Measurements from ENCODE around the gene DNAH9.

Gene DNAH9

GRCh38 chr17:11780621-11781020, 182.4 kb downstream of the DNAH9 start:
- no peak for FAIRE-seq

GRCh38 chr17:11786711-11787438, 188.6 kb downstream of the DNAH9 start:
- no peak for FAIRE-seq

- no peak for FAIRE-seq
These were observed 197.6 kb downstream of the DNAH9 start for GRCh38 chr17:11795906-11796305.

- FAIRE-seq, result no peak
These were observed 199.5 kb downstream of the DNAH9 start for GRCh38 chr17:11797803-11798202.

GRCh38 chr17:11803231-11803969, 205.1 kb downstream of the DNAH9 start:
- FAIRE-seq, result no peak

- no peak for FAIRE-seq
These were observed 206.9 kb downstream of the DNAH9 start for GRCh38 chr17:11805138-11805537.

DNA sequence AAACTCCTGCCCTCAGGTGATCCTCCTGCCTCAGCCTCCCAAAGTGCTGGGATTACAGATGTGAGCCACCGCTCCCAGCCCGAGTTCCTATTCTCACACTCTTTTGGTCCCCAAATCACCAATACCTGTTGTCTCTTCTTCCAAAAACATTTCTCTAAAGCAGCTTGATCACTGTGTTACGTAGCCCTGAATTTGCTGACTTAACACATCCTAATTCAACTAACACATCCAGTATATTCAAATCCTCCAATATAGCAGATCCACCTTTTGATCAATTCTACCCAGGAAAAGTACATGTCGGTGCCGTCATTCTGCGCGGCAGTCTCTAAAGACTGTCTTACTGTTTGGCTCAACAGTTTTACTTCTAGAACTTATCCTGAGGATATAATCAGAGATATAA, 207.7 kb downstream of the DNAH9 start:
- no peak for FAIRE-seq

DNA sequence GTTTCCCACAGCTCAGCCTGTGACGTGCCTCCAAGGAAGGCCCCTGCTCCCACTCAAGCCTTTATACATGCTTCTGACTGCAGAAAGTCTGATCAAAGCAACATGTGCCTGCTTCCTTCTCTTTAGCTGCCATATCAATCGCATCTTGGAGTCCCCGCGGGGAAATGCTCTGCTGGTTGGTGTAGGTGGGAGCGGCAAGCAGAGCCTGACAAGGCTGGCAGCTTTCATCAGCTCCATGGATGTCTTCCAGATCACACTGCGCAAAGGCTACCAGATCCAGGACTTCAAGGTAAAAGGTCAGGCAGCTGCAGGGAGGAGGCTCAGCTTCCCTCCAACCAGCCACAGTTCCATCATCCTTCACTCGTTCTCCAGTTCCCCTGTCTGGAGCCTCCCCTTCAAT, 209.3 kb downstream of the DNAH9 start:
- FAIRE-seq, result no peak

DNA sequence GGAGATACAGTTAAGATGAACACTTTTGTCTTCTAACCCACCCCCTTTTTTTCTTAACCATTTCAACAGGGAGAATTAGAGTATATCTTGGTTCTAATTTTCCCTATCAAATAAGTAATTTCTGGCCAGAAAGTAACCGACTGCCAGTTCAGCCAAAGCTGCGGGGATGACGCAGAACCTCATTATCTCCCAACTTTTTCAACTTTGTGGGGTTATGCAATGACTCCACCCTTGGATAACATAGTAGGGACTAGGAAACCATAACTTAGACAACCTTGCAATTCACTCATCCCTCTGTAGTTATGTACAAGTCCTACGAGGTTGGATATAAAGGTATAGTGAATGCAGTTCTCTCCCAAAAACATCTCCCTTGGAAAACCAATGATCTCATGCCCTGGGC, 215.0 kb downstream of the DNAH9 start:
- FAIRE-seq, result no peak

- FAIRE-seq, result no peak
These were observed 215.6 kb downstream of the DNAH9 start for GRCh38 chr17:11813871-11814270.

DNA sequence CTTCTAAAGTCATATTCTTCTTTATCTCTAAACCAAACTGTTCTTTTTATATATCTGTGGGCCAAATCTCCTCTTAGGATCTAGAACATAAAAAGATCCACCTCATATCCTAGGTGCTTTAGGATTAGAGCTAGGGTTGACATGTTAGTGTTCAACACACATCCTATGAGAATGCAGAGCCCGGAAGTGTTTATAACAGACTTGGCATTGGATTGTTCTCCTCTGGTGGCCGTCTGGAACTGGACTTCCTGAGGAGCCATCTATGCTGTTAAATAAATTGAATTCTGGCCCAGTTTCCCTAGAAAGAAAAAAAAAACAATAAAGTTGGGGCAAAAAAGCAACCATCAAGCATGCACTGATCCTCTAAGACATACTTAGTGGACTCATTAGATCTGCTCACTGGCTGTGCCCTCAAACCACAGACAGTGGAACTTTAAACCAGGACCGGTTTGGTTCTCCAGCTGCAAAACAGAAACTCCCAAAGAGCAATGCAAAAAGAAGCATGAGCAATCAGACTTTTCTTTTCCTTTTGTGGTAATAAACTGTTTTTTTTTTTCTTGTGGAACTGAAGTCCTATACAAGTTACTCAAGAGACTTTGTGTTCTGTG, 216.5 kb downstream of the DNAH9 start:
- no peak for FAIRE-seq

GRCh38 chr17:11816409-11816808, 218.1 kb downstream of the DNAH9 start:
- FAIRE-seq, result no peak

DNA sequence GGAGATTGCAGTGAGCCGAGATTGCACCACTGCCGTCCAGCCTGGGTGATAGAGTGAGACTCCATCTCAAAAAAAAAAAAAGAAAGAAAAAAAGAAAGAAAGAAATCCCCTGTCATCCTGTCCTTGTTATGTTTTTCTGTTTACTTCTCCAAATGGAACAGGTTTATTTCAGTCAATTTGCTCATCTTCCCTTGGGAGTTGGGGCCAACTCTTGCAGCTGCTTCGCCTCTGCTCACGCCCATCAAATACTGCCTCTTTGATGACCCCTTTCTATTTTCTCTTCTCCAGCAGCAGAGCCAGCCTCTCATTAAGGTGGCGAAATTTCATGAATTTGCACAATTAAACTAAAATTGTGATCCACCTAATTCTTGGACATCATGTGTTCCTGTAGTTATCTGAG, 225.6 kb downstream of the DNAH9 start:
- no peak for FAIRE-seq

GRCh38 chr17:11825572-11826209, 227.4 kb downstream of the DNAH9 start:
- FAIRE-seq, result no peak

DNA sequence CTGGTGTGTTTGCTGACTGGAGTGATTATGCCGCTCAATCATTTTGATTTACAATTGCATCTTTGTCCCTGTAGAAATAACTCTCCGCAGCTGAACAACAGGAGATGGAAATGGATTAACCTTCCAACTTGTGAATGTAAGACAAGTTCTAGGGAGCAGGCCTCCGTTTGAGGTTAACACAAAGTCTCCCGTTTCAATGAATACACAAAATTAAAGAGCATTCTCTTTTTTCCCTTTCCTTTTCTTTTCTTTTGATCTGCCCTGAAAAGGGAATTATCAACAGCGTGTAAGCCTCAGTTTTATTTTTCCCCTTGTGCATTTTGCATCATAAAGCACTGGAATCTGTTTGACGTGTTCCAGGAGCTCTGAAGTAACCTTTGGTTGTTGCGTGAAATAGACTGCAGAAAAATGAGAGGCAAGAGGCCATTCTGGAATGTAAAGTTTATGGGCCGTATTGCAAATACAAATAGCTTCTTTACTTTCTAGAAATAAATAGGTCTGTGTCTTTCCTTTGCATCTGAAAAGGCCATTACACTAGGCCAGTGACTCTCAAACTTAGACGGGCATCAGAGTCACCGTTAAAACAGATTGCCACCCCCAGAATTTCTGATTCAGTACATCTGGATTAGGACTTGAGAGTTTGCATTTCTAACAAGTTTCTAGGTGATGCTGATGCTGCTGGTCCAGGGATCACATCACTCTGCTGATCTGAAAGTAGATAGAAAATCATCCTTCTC, 234.3 kb downstream of the DNAH9 start:
- FAIRE-seq, result no peak

- no peak for FAIRE-seq
These were observed 238.2 kb downstream of the DNAH9 start for GRCh38 chr17:11836508-11836907.

DNA sequence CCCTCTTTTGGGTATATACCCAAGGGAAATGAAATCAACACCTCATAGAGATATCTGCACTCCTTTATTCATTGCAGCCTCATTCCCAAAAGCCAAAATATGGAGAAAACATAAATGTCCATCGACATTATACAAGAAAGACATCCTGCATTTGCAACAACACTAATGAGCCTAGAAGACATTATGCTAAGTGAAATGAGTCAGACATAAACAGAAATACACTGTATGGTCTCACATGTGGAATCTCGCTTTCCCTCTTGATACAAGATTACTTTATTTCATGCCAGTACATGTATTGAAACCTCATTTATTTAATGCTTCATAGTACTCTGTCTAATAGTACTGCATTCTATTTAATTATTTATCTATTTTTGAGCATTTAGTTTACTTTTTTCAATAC, 241.8 kb downstream of the DNAH9 start:
- FAIRE-seq, result no peak

DNA sequence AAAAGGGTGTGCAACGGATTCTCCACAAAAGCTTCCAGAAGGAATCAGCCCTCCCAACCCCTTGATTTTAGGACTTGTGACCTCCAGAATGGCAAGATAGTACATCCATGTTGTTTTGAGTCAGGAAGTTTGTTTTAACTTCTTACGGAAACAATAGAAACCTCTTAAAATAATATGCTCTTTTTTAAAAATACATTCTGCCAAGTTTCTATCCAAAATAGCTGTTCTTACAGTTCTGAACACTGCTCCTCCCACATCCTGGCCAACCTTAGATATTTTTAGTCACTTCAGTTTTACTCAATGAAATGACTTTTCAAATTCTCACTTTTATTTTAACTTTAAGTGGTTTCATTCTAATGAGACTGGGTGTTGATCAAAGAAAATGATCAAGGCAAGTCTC, 242.6 kb downstream of the DNAH9 start:
- FAIRE-seq, result no peak

GRCh38 chr17:11848330-11848729, 250.1 kb downstream of the DNAH9 start:
- no peak for FAIRE-seq

DNA sequence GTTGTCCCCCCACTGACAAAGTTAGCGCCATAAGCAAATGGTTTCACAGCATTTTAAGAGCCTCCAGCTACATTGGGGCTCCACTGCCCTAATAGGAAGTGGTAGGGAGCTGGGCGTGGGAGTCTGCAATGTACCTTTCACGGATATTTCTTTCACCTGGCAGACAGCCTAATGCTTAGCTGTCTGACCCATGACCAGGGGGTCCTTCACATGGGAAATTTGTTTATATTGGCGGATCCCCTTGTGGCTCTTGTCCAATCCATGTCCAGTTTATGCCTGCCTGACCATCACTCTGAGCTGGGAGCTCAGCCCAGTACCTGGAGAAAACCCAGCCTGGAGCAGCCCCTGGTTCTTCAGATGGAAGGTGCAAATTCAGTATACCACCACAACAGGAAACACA, 254.0 kb downstream of the DNAH9 start:
- no peak for FAIRE-seq

- no peak for FAIRE-seq
These were observed 254.6 kb downstream of the DNAH9 start for GRCh38 chr17:11852912-11853311.

DNA sequence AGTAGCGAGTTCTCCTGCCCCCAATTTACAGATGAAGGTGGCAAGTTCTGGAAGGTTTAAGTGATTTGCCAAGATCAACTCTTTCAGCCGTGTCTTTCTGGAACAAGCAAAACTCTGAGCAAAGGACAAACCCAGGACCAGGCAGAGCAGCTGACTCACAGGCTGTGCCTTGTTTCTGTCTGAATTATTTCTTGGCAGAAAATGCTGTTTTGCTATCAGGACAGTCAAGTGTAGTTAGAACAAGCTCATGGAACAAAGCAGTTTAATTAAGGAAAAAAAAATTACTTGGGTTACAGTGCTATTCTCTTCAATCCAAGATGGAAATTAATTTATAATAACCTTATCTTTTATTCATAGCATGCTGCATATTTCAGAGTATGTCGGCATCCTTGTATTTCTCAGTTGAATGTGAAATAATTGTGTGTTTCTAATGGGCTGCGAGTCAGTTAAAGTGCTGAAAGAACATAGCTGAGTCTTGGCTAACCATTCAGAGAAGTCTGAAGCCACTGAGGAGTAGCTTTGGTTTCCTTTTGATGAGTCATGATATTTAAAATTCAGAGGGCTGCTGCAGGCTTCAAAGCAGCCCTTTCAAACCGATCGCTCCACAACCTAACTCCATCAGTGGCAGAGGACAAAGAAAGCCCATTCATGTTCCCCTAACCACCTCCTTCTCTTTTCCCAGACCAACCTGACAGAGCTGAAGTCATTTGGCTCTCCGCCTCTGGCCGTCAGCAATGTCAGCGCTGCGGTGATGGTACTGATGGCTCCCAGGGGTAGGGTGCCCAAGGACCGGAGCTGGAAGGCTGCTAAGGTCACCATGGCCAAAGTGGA, 255.3 kb downstream of the DNAH9 start:
- FAIRE-seq, result no peak

Data from islet of Langerhans (tissue), 1 donor.